Measurements from ENCODE around the gene IFT81.
"Not testable (repeated sequence)": the region's sequence is repeated elsewhere in the genome, so short reads cannot be mapped to it uniquely, and the experiment has no call there.

Gene IFT81

GRCh38 chr12:110211639-110212536 is 87.7 kb downstream of the IFT81 start:
- not testable (repeated sequence) for DNase-seq

- no peak for DNase-seq
Observed at GRCh38 chr12:110217996-110218674, 94.0 kb downstream of the IFT81 start.

- no peak for DNase-seq
Observed at GRCh38 chr12:110222027-110222426, 97.9 kb downstream of the IFT81 start.

GRCh38 chr12:110222433-110222832 is 98.3 kb downstream of the IFT81 start:
- DNase-seq = no peak

- no peak for DNase-seq
Observed at GRCh38 chr12:110223777-110224378, 99.7 kb downstream of the IFT81 start.

- DNase-seq = no peak
Observed at GRCh38 chr12:110224379-110225304, 100.5 kb downstream of the IFT81 start.

- no peak for DNase-seq
Observed at GRCh38 chr12:110227138-110227537, 103.0 kb downstream of the IFT81 start.

GRCh38 chr12:110228348-110228747 is 104.2 kb downstream of the IFT81 start:
- DNase-seq = not testable (repeated sequence)

GRCh38 chr12:110228756-110229155 is 104.6 kb downstream of the IFT81 start:
- DNase-seq = no peak

- DNase-seq = no peak
Observed at GRCh38 chr12:110229409-110229808, 105.3 kb downstream of the IFT81 start.

- no peak for DNase-seq
Observed at GRCh38 chr12:110230655-110231054, 106.5 kb downstream of the IFT81 start.

GRCh38 chr12:110233212-110233903 is 109.2 kb downstream of the IFT81 start:
- no peak for DNase-seq

- no peak for DNase-seq
Observed at GRCh38 chr12:110234331-110234751, 110.2 kb downstream of the IFT81 start.

- no peak for DNase-seq
Observed at GRCh38 chr12:110234755-110235154, 110.6 kb downstream of the IFT81 start.

GRCh38 chr12:110235383-110235782 is 111.2 kb downstream of the IFT81 start:
- DNase-seq = no peak

- DNase-seq = no peak
Observed at GRCh38 chr12:110243227-110243626, 119.1 kb downstream of the IFT81 start.

GRCh38 chr12:110244372-110244771 is 120.2 kb downstream of the IFT81 start:
- DNase-seq = no peak

GRCh38 chr12:110244829-110245228 is 120.7 kb downstream of the IFT81 start:
- DNase-seq = no peak

- DNase-seq = no peak
Observed at GRCh38 chr12:110245369-110245772, 121.2 kb downstream of the IFT81 start.

GRCh38 chr12:110246636-110247339 is 122.6 kb downstream of the IFT81 start:
- no peak for DNase-seq
